A549 (cell line): ENCODE data around the gene BTBD8. TPM values are rescaled to one million over a fixed set of nuclear protein-coding genes. Genes with fewer than 3 reads are reported as not detected.

ENCODE experiments used
- ATAC-seq, 2 experiments: fragments of 200-7000 bp in 1 of 2; fragments of >200 bp in 1 of 2; cut with Nextera tagmentation in 1 of 2; cut with Tn5 transposase in 1 of 2; 3 replicates each; pipeline versions ENCODE4 v1.8.0 to v1.9.1; 2018 to 2020; ENCODE audit warnings: mild to moderate bottlenecking in 1 of 2, moderate library complexity in 1 of 2
- CTCF ChIA-PET: fragments of 300-600 bp; sonication (Branson Sonifier 250); formaldehyde crosslinking; extraction: SDS; loops from one replicate; lab custom pipeline; 2021; ENCODE audit warnings: antibody characterized with exemption, inconsistent platforms; lab: Yijun Ruan, JAX
- POLR2A ChIA-PET: fragments of 350-600 bp; formaldehyde crosslinking; extraction: SDS; loops from one replicate; lab custom pipeline; 2021; ENCODE audit warnings: antibody characterized with exemption, inconsistent platforms; lab: Yijun Ruan, JAX
- DNase-seq, 2 experiments: peaks; one replicate each; pipeline versions ENCODE4 v3.0.0 to v3.0.0-alpha.2; 2011 to 2016; ENCODE audit warnings: low read depth in 1 of 2, low spot score in 1 of 2
- FAIRE-seq: peaks from 2 replicates; lab custom pipeline; 2011; peaks lifted over from hg19 to GRCh38; lab: Jason Lieb, UNC
- H3K27ac ChIP-seq, 2 experiments: fragments of >200 bp; sonication (Bioruptor Twin); formaldehyde crosslinking; 3 replicates each; pipeline ENCODE4 v1.5.1; 2016 to 2017
- H3K4me1 ChIP-seq: fragments of >200 bp; sonication (Bioruptor Twin); formaldehyde crosslinking; 3 replicates; pipeline ENCODE4 v1.6.1; 2016
- H3K4me2 ChIP-seq: fragments of >200 bp; sonication (Bioruptor Twin); formaldehyde crosslinking; 3 replicates; pipeline ENCODE4 v1.6.1; 2016
- H3K4me3 ChIP-seq: fragments of >200 bp; sonication (Bioruptor Twin); formaldehyde crosslinking; 3 replicates; pipeline ENCODE4 v1.5.1; 2016
- H3K9me3 ChIP-seq: fragments of >200 bp; sonication (Bioruptor Twin); formaldehyde crosslinking; 3 replicates; pipeline ENCODE4 v1.6.1; 2016
- BHLHE40 ChIP-seq: IDR thresholded peaks from 2 replicates; pipeline ENCODE4 v1.6.1; 2012; ENCODE audit warnings: low read depth, low read length, inconsistent platforms
- CHD2 ChIP-seq: fragments of 150-350 bp; IDR thresholded peaks from 2 replicates; pipeline ENCODE4 v1.6.1; 2014; ENCODE audit warnings: low read length; ENCODE audit not compliant: partially characterized antibody
- CHD4 ChIP-seq: fragments of 200-600 bp; sonication (generic); IDR thresholded peaks from 2 replicates; pipeline ENCODE4 v1.6.1; 2016; ENCODE audit warnings: antibody characterized with exemption, mild to moderate bottlenecking, borderline replicate concordance
- EHF ChIP-seq: fragments of 250-450 bp; sonication (Bioruptor Pico); IDR thresholded peaks from 2 replicates; pipeline ENCODE4 v1.5.0; 2020; ENCODE audit warnings: mild to moderate bottlenecking
- EHMT2 ChIP-seq: fragments of 200-600 bp; sonication (generic); IDR thresholded peaks from 2 replicates; pipeline ENCODE4 v1.6.1; 2016; ENCODE audit warnings: antibody characterized with exemption, low read depth, mild to moderate bottlenecking, moderate library complexity
- ELK1 ChIP-seq: fragments of 150-350 bp; IDR thresholded peaks from 2 replicates; pipeline ENCODE4 v1.6.1; 2014; ENCODE audit warnings: low read depth, mild to moderate bottlenecking, low read length
- FOSL2 ChIP-seq, 2 experiments: fragments of 450-650 bp in 1 of 2; fragments of >200 bp in 1 of 2; sonication (Bioruptor Twin) in 1 of 2; formaldehyde crosslinking; IDR thresholded peaks; 2 replicates each; pipeline versions ENCODE4 v1.5.0 to v1.6.1; 2016 to 2020; ENCODE audit warnings: mild to moderate bottlenecking in 1 of 2, moderate library complexity in 1 of 2
- HMGXB4 ChIP-seq: fragments of 250-450 bp; sonication (Bioruptor Pico); IDR thresholded peaks from 2 replicates; pipeline ENCODE4 v1.5.0; 2021; ENCODE audit warnings: mild to moderate bottlenecking, moderate library complexity, borderline replicate concordance
- HOXB5 ChIP-seq: fragments of 250-450 bp; sonication (Bioruptor Pico); IDR thresholded peaks from 2 replicates; pipeline ENCODE4 v1.5.0; 2020; ENCODE audit warnings: mild to moderate bottlenecking, moderate library complexity
- JUN ChIP-seq, 2 experiments: fragments of >200 bp; sonication (Bioruptor Twin); formaldehyde crosslinking; IDR thresholded peaks; 2 replicates in 1 of 2; 3 replicates in 1 of 2; pipeline ENCODE4 v1.6.1; 2016 to 2017
- KDM5A ChIP-seq: fragments of 200-600 bp; sonication (generic); IDR thresholded peaks from 2 replicates; pipeline ENCODE4 v1.6.1; 2016; ENCODE audit warnings: antibody characterized with exemption, mild to moderate bottlenecking
- MAFK ChIP-seq: fragments of 450-650 bp; IDR thresholded peaks from 2 replicates; pipeline ENCODE4 v1.6.1; 2014; ENCODE audit not compliant: partially characterized antibody
- RCOR1 ChIP-seq: fragments of 150-350 bp; IDR thresholded peaks from 2 replicates; pipeline ENCODE4 v1.6.1; 2014; ENCODE audit warnings: antibody characterized with exemption, low read length, low read depth
- REST ChIP-seq: fragments of 200-600 bp; sonication (generic); IDR thresholded peaks from 2 replicates; pipeline ENCODE4 v1.6.1; 2016; ENCODE audit warnings: antibody characterized with exemption, mild to moderate bottlenecking, moderate library complexity
- USF2 ChIP-seq: fragments of 450-650 bp; IDR thresholded peaks from 2 replicates; pipeline ENCODE4 v1.6.1; 2014; ENCODE audit warnings: antibody characterized with exemption
- WGBS: methylation state at CpG from one replicate; pipeline ENCODE4 v1.1.6; 2017; ENCODE audit errors: missing lambda C conversion rate; 5-methylcytosine and 5-hydroxymethylcytosine counted together
- polyA plus RNA-seq, 4 experiments: library from polyadenylated mRNA; depleted of rRNA in 3 of 4; stranded (reverse); fragments of >200 nt; fragmentation: RNase III in 1 of 4; extraction: RNeasy Plus Mini Kit Qiagen cat#74134 plus additional on column Dnase treatment in 1 of 4; gene quantifications; 2 replicates in 3 of 4; 3 replicates in 1 of 4; pipeline ENCODE4 v1.2.3, GENCODE V29; 2011 to 2017

Gene BTBD8
- polyA plus RNA-seq, 2 of the 4 experiments (the other 2 are of a cell fraction): 0.80 to 2.5 TPM

GRCh38 chr1:92040971-92041370 is 39.2 kb upstream of the BTBD8 start:
- TF ChIP-seq FOSL2 (IDR thresholded peaks at IDR 0.05) (no peak), FOSL2 (CRISPR knock-in tag; IDR thresholded peaks at IDR 0.05) (no peak), EHF (CRISPR knock-in tag) (no peak), REST (no peak), CHD4 (no peak), KDM5A (no peak), BHLHE40 (no peak), ELK1 (no peak)
- 42% methylated on average over 1 of the region's 1 CpG for WGBS
- H3K9me3 ChIP-seq: no peaks in the 10 kb centered on the region
- H3K4me2 ChIP-seq: no peak overlapping the region
- no peak overlapping the region for H3K27ac ChIP-seq
- no peak overlapping the region for H3K4me3 ChIP-seq
- POLR2A ChIA-PET: no interaction called here
- no peaks in the 10 kb centered on the region for H3K4me1 ChIP-seq
- ATAC-seq (no peak), FAIRE-seq (no peak), DNase-seq (no peak)
- CTCF ChIA-PET: interaction anchor here (1.3 kb wide), 1 partner anchor 10 kb away, joined by 4 read pairs; no protein-coding TSS in a partner anchor

GRCh38 chr1:92043621-92044020 is 36.5 kb upstream of the BTBD8 start:
- no peaks in the 10 kb centered on the region for H3K4me1 ChIP-seq

More at GRCh38 chr1:92043621-92044020, 36.5 kb upstream of the BTBD8 start:
- H3K27ac ChIP-seq: no peak overlapping the region
- ChIA-PET POLR2A (no interaction called here), CTCF (no interaction called here)
- no peaks in the 10 kb centered on the region for H3K9me3 ChIP-seq
- no peak overlapping the region for H3K4me2 ChIP-seq
- FAIRE-seq: no peak
- WGBS: 56% methylated on average over 4 of the region's 5 CpGs
- no peak overlapping the region for H3K4me3 ChIP-seq
- DNase-seq: no peak
- no peak for ATAC-seq
- TF ChIP-seq ELK1: no peak
- TF ChIP-seq CHD2: no peak
- no peak for TF ChIP-seq USF2
- TF ChIP-seq HMGXB4 (CRISPR knock-in tag): no peak
- TF ChIP-seq HOXB5 (CRISPR knock-in tag): no peak
- no peak for TF ChIP-seq JUN (IDR thresholded peaks at IDR 0.05)
- TF ChIP-seq EHMT2: no peak
- no peak for TF ChIP-seq RCOR1
- no peak for TF ChIP-seq MAFK
